Measurements from ENCODE around the gene HES6.
A peak's percentile ranks its signal among the peaks of the same experiment; 100 is the strongest.
"Not testable (repeated sequence)": the region's sequence is repeated elsewhere in the genome, so short reads cannot be mapped to it uniquely, and the experiment has no call there.

Gene HES6

DNA sequence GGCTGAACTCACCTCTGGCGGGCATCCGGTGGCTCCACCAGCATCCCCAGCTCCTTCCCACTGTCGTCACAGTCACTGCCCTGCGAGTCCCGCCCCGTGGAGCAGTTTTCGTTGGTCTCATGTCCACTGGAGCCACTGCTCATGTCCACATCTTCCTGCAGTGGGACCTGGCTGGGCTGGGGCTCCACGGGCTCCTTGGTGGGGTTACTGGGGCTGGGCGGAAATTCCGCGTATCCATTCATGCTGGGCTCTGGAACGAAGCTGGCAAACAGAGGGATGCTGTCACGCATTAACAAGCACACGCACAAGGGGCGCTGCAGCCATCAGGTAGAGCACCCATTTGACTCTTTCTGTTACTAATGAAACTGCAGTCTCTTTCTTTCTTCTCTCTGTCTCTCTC is 37.9 kb upstream of the HES6 start:
- no peak overlapping the region for H3K4me3 Mint-ChIP-seq
- TF ChIP-seq, protein P1, sequence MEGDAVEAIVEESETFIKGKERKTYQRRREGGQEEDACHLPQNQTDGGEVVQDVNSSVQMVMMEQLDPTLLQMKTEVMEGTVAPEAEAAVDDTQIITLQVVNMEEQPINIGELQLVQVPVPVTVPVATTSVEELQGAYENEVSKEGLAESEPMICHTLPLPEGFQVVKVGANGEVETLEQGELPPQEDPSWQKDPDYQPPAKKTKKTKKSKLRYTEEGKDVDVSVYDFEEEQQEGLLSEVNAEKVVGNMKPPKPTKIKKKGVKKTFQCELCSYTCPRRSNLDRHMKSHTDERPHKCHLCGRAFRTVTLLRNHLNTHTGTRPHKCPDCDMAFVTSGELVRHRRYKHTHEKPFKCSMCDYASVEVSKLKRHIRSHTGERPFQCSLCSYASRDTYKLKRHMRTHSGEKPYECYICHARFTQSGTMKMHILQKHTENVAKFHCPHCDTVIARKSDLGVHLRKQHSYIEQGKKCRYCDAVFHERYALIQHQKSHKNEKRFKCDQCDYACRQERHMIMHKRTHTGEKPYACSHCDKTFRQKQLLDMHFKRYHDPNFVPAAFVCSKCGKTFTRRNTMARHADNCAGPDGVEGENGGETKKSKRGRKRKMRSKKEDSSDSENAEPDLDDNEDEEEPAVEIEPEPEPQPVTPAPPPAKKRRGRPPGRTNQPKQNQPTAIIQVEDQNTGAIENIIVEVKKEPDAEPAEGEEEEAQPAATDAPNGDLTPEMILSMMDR (IDR thresholded peaks at IDR 0.05; ENCODE audit: unreplicated experiment in 3 of 3), result peak in 1 of 3 experiments; percentile 18
- peaks cover 3% of the 10 kb centered on the region for H3K27me3 Mint-ChIP-seq (ENCODE audit: low read depth)
- peaks cover 20% of the 10 kb centered on the region for H3K4me1 Mint-ChIP-seq
- H3K27ac Mint-ChIP-seq, result no peak overlapping the region
- H3K9me3 Mint-ChIP-seq, result no peaks in the 10 kb centered on the region
- H3K36me3 Mint-ChIP-seq (ENCODE audit: low read depth), result peaks cover 39% of the 10 kb centered on the region

DNA sequence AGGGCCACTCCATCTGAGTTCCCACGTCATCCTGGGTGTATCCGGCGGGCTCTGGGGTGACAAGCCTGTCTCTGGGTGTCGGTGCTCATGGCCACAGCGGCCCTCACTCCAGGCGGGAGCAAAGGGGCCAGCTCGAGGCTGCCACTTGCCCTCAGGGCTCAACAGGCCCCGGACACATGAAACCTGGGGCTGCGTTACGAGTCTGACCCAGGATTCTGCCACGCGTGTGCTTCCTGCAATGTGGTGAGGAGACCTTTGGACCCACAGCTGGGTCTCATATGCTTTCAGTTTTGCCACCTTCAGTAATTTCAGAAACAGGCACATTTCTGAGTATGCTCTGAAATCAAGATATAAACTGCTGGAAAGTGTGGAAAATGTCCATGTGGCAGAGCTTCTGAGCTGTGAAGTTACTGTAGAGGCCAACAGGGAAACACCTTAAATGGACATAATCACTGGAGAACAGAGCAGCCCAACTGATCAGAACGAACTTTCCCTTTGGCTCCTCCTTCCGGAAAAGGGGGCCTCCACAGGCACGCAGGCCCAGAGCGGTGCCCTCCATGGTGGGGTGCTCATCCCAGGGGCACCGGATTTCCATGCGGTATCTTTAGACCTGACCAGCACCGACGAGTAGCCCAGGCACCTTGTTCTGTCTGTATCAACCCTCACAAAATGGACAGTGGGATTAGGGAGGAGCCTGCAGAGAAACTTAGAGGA is 34.5 kb upstream of the HES6 start:
- Mint-ChIP-seq H3K4me1 (peaks cover 24% of the 10 kb centered on the region), H3K9me3 (no peaks in the 10 kb centered on the region), H3K36me3 (ENCODE audit: low read depth) (peaks cover 51% of the 10 kb centered on the region), H3K27me3 (ENCODE audit: low read depth) (peaks cover 3% of the 10 kb centered on the region), H3K27ac (no peak overlapping the region), H3K4me3 (no peak overlapping the region)
- TF ChIP-seq, protein P1 (IDR thresholded peaks at IDR 0.05; ENCODE audit: unreplicated experiment in 3 of 3), result no peak

DNA sequence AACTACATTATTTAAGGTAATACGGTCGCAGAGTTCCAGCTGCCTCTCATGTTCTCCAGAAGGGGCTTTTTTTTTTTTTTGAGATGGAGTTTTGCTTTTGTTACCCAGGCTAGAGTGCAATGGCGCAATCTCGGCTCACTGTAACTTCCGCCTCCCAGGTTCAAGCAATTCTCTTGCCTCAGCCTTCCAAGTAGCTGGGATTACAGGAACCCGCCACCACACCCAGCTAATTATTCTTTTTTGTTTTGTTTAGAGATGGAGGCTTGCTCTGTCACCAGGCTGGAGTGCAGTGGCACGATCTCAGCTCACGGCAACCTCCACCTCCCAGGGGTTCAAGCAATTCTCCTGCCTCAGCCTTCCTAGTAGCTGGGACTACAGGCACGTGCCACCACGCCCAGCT is 33.6 kb upstream of the HES6 start:
- H3K36me3 Mint-ChIP-seq (ENCODE audit: low read depth), result peaks cover 51% of the 10 kb centered on the region
- peaks cover 16% of the 10 kb centered on the region for H3K4me1 Mint-ChIP-seq
- H3K9me3 Mint-ChIP-seq; H3K27me3 Mint-ChIP-seq (ENCODE audit: low read depth); H3K27ac Mint-ChIP-seq; H3K4me3 Mint-ChIP-seq: not testable (repeated sequence)

DNA sequence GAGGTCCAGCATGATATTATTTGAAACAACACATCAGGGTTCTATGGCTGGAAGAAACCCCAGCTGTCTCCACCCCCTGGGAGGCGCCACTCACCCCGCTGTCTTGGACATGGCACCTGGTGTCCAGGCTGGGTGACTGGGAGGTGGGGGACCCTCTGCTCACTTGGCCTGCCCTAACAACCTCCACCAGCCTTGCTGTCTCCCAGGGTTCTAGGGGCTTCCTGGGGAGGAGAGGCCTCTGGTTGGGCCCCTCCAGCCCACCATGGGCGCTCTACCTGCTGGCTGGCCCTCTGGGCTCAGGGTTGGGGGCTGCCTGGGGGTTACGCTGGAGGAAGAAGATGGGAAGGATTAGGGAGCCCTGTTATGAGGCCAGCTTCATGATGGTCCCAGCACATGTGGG is 32.3 kb upstream of the HES6 start:
- peaks cover 52% of the 10 kb centered on the region for H3K36me3 Mint-ChIP-seq (ENCODE audit: low read depth)
- peaks cover 14% of the 10 kb centered on the region for H3K4me1 Mint-ChIP-seq
- no peaks in the 10 kb centered on the region for H3K9me3 Mint-ChIP-seq
- no peaks in the 10 kb centered on the region for H3K27me3 Mint-ChIP-seq (ENCODE audit: low read depth)
- no peak overlapping the region for H3K4me3 Mint-ChIP-seq
- H3K27ac Mint-ChIP-seq, result no peak overlapping the region
- TF ChIP-seq, protein P1 (IDR thresholded peaks at IDR 0.05; ENCODE audit: unreplicated experiment in 3 of 3), result no peak

DNA sequence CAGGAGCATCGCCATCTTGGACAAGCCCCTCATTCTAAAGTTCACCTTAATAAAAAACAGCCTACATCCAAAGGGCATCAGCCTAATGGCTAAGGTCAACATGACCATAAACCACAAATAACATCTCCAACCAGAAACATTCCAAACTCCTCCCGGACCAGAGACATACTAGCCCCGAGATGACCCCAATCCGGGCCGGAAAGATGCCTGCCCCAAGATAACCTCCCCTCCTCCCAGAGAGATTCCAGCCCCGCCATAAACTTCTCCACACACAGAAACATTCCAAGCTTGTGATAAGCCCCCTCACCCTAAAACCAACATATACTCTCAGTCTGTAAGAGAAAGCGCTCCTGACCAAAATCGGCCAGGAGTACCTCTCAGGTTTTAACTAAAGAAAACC is 31.8 kb upstream of the HES6 start:
- not testable (repeated sequence) for H3K27ac Mint-ChIP-seq; H3K9me3 Mint-ChIP-seq; H3K4me3 Mint-ChIP-seq; H3K27me3 Mint-ChIP-seq (ENCODE audit: low read depth)
- Mint-ChIP-seq H3K36me3 (ENCODE audit: low read depth) (peaks cover 54% of the 10 kb centered on the region), H3K4me1 (peaks cover 14% of the 10 kb centered on the region)

DNA sequence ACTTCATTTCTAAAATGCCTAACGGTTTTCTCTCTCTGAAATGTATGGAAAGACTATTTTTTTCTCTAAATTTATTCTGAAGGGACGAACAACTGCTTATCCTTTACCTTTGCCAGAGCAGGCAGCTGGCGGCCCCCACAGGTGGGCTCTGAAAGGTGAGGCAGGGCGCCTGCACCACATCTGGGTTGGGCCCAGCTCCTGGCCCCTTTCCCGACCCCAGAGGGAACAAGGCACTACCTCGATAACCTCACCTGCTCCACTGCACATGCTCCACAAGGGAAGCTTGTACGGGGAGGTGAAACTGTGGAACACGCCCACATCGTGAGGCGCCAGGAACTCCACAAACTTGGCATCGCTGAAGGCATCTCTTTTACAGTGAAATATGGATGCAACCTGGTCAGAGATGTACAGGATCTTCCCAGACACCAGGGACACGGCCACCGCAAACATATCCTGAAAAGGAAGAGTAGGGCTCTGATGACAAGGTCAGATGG is 31.3 kb upstream of the HES6 start:
- Mint-ChIP-seq H3K4me1 (peaks cover 14% of the 10 kb centered on the region), H3K27ac (no peak overlapping the region), H3K9me3 (no peaks in the 10 kb centered on the region), H3K4me3 (no peak overlapping the region), H3K27me3 (ENCODE audit: low read depth) (no peaks in the 10 kb centered on the region), H3K36me3 (ENCODE audit: low read depth) (peaks cover 49% of the 10 kb centered on the region)
- TF ChIP-seq, protein P1 (IDR thresholded peaks at IDR 0.05; ENCODE audit: unreplicated experiment in 3 of 3), result no peak

DNA sequence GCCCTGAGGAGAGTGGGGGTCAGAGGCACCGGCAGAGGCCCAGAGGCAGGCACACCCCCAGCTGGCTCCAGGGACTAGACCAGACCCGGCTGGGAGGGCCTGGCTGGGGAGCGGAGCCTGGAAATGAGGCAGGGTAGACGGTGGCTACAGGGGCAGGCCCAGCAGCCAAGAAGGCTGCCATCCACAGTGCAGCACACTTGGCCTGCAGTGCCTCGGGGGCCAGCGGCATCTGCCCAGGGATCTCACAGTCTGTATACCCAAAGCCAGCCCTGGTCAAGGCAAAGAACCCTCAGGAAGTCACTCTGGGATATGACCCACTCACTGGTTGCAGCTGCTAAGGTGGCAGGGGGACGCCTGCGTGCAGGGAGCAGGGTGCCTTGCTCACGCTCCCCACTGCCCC is 30.8 kb upstream of the HES6 start:
- TF ChIP-seq, protein P1 (IDR thresholded peaks at IDR 0.05; ENCODE audit: unreplicated experiment in 3 of 3), result no peak
- Mint-ChIP-seq H3K36me3 (ENCODE audit: low read depth) (peaks cover 49% of the 10 kb centered on the region), H3K4me3 (no peak overlapping the region), H3K9me3 (no peaks in the 10 kb centered on the region), H3K27me3 (ENCODE audit: low read depth) (no peaks in the 10 kb centered on the region), H3K27ac (no peak overlapping the region), H3K4me1 (peaks cover 14% of the 10 kb centered on the region)

Measured in nephron (organoid).